VCaP (cell line): ENCODE results near the gene HHIPL1.

Experiments used
- H3K27ac ChIP-seq: fragments of 450-650 bp; 2 replicates; pipeline ENCODE4 v1.5.1; 2017
- CTCF ChIP-seq: fragments of 450-650 bp; conservative IDR thresholded peaks from 2 replicates; pipeline ENCODE4 v1.5.1; 2017; ENCODE audit warnings: mild to moderate bottlenecking, moderate library complexity

HHIPL1 gene

GRCh38 chr14:99600232-99600888 is 44.6 kb upstream of the HHIPL1 start:
- no peak for TF ChIP-seq CTCF
- H3K27ac ChIP-seq, result 0 out of 2 replicates have a peak overlapping the region, but pooled peaks have one; percentile 21

GRCh38 chr14:99601361-99601831 is 43.5 kb upstream of the HHIPL1 start:
- no peak for TF ChIP-seq CTCF
- peak overlapping the region; percentile 76 for H3K27ac ChIP-seq

- peak overlapping the region; percentile 76 for H3K27ac ChIP-seq
- 0 out of 2 replicates have a peak, but pooled peaks have one; percentile 9 for TF ChIP-seq CTCF
Observed at GRCh38 chr14:99602054-99602787, 42.7 kb upstream of the HHIPL1 start.

- H3K27ac ChIP-seq, result peak overlapping the region; percentile 76
- TF ChIP-seq CTCF, result no peak
Observed at GRCh38 chr14:99602788-99603415, 42.0 kb upstream of the HHIPL1 start.

- H3K27ac ChIP-seq, result peak within 1 kb of the TSS; percentile 94
- TF ChIP-seq CTCF, result no peak
Observed at GRCh38 chr14:99603471-99604277, 41.3 kb upstream of the HHIPL1 start, which contains the start of gene CCDC85C. TSS of gene CCDC85C (minus strand) at chr14:99604207. CDS start at chr14:99603959, 248 bp downstream.

- H3K27ac ChIP-seq, result peak overlapping the region; percentile 94
Observed at GRCh38 chr14:99604278-99604765, 40.6 kb upstream of the HHIPL1 start.

More at GRCh38 chr14:99604278-99604765, 40.6 kb upstream of the HHIPL1 start:
- no peak for TF ChIP-seq CTCF
